IMR-90 (cell line): ENCODE data around the gene ACBD3. TPM values are rescaled to one million over a fixed set of nuclear protein-coding genes. Genes with fewer than 3 reads are reported as not detected.

Experiments
- ATAC-seq: fragments of 200-7000 bp; cut with Tn5 transposase; 2 replicates; pipeline ENCODE4 v1.9.1; 2020; ENCODE audit warnings: low read depth, mild to moderate bottlenecking, moderate library complexity
- BruUV-seq: library from RNA; stranded (reverse); fragments of 400-500 nt; replicated peaks from 2 replicates; lab custom pipeline; 2021; lab: Mats Ljungman, UMichigan
- CTCF ChIA-PET: fragments of 300-600 bp; formaldehyde crosslinking; extraction: SDS; loops from one replicate; lab custom pipeline; 2021; ENCODE audit warnings: antibody characterized with exemption; lab: Yijun Ruan, JAX
- POLR2A ChIA-PET: fragments of 300-600 bp; sonication (Branson Sonifier 250); formaldehyde crosslinking; loops from one replicate; lab custom pipeline; 2022; ENCODE audit warnings: antibody characterized with exemption; ENCODE audit not compliant: unreplicated experiment; lab: Charles Lee
- DNase-seq: peaks from one replicate; pipeline ENCODE4 v3.0.0; 2013
- H2AFZ ChIP-seq: replicated peaks from 2 replicates; pipeline ENCODE3; 2013; ENCODE audit warnings: low read length, mild to moderate bottlenecking; ENCODE audit not compliant: poor library complexity
- H2AK5ac ChIP-seq: 2 replicates; pipeline ENCODE4 v1.6.1; 2013; ENCODE audit warnings: low read depth, low read length, inconsistent platforms
- H2AK9ac ChIP-seq: replicated peaks from 2 replicates; pipeline ENCODE3; 2013; ENCODE audit warnings: mild to moderate bottlenecking, low read depth, low read length, moderate library complexity; ENCODE audit not compliant: poor library complexity
- H2BK120ac ChIP-seq: 2 replicates; pipeline ENCODE4 v1.6.1; 2013; ENCODE audit warnings: low read depth, low read length, inconsistent platforms
- H2BK15ac ChIP-seq: 3 replicates; pipeline ENCODE4 v1.6.1; 2013; ENCODE audit warnings: low read depth, low read length, inconsistent platforms
- H2BK20ac ChIP-seq: 2 replicates; pipeline ENCODE4 v1.6.1; 2013; ENCODE audit warnings: low read depth, mild to moderate bottlenecking, inconsistent platforms, low read length, moderate library complexity
- H2BK5ac ChIP-seq: 2 replicates; pipeline ENCODE4 v1.6.1; 2013; ENCODE audit warnings: mild to moderate bottlenecking, low read depth, low read length, inconsistent platforms; ENCODE audit not compliant: poor library complexity, severe bottlenecking
- H3K14ac ChIP-seq: replicated peaks from 2 replicates; pipeline ENCODE4 v1.6.1; 2013; ENCODE audit warnings: low read depth, low read length, inconsistent platforms
- H3K18ac ChIP-seq: 2 replicates; pipeline ENCODE4 v1.6.1; 2013; ENCODE audit warnings: low read depth, low read length, control low read depth
- H3K23ac ChIP-seq: 2 replicates; pipeline ENCODE4 v1.6.1; 2013; ENCODE audit warnings: low read depth, low read length, inconsistent platforms
- H3K27ac ChIP-seq: 2 replicates; pipeline ENCODE4 v1.5.1; 2013; ENCODE audit warnings: mild to moderate bottlenecking, control low read depth, low read length; ENCODE audit not compliant: insufficient read depth
- H3K27me3 ChIP-seq: 2 replicates; pipeline ENCODE4 v1.6.1; 2013; ENCODE audit warnings: low read length; ENCODE audit not compliant: control insufficient read depth, insufficient read depth
- H3K36me3 ChIP-seq: 2 replicates; pipeline ENCODE4 v1.6.1; 2013; ENCODE audit warnings: low read length, mixed read lengths; ENCODE audit not compliant: control insufficient read depth, insufficient read depth
- H3K4ac ChIP-seq: 2 replicates; pipeline ENCODE4 v1.6.1; 2013; ENCODE audit warnings: low read depth, low read length, inconsistent platforms
- H3K4me1 ChIP-seq: 2 replicates; pipeline ENCODE4 v1.6.1; 2013; ENCODE audit warnings: low read length, mixed read lengths; ENCODE audit not compliant: control insufficient read depth, insufficient read depth
- H3K4me2 ChIP-seq: 2 replicates; pipeline ENCODE4 v1.6.1; 2013; ENCODE audit warnings: low read depth, mild to moderate bottlenecking, control low read depth, low read length, moderate library complexity
- H3K4me3 ChIP-seq: 2 replicates; pipeline ENCODE4 v1.5.1; 2013; ENCODE audit warnings: low read depth, mild to moderate bottlenecking, control low read depth, low read length, moderate library complexity; ENCODE audit not compliant: insufficient read depth
- H3K56ac ChIP-seq: 2 replicates; pipeline ENCODE4 v1.6.1; 2013; ENCODE audit warnings: low read length, inconsistent platforms; ENCODE audit not compliant: insufficient read depth; ENCODE audit errors: extremely low read depth
- H3K79me1 ChIP-seq, 2 experiments: 2 replicates each; pipeline ENCODE4 v1.6.1; 2013; ENCODE audit warnings: low read length in 2 of 2, inconsistent platforms in 1 of 2, low read depth in 1 of 2
- H3K9ac ChIP-seq: 2 replicates; pipeline ENCODE4 v1.6.1; 2013; ENCODE audit warnings: low read depth, low read length, control low read depth
- H3K9me1 ChIP-seq: 2 replicates; pipeline ENCODE4 v1.6.1; 2013; ENCODE audit warnings: low read length, inconsistent platforms; ENCODE audit not compliant: insufficient read depth
- H3K9me3 ChIP-seq: 2 replicates; pipeline ENCODE4 v1.6.1; 2013; ENCODE audit warnings: low read length; ENCODE audit not compliant: control insufficient read depth, insufficient read depth
- H4K20me1 ChIP-seq: 2 replicates; pipeline ENCODE4 v1.6.1; 2013; ENCODE audit warnings: low read length, inconsistent platforms; ENCODE audit not compliant: insufficient read depth
- H4K5ac ChIP-seq: 2 replicates; pipeline ENCODE4 v1.6.1; 2013; ENCODE audit warnings: mild to moderate bottlenecking, low read depth, low read length, control low read depth
- H4K8ac ChIP-seq, 2 experiments: 2 replicates each; pipeline ENCODE4 v1.6.1; 2013; ENCODE audit warnings: low read depth in 2 of 2, low read length in 2 of 2, control low read depth in 1 of 2, inconsistent platforms in 1 of 2
- H4K91ac ChIP-seq: 2 replicates; pipeline ENCODE4 v1.6.1; 2013; ENCODE audit warnings: low read depth, low read length, inconsistent platforms; ENCODE audit not compliant: insufficient read depth
- BHLHE40 ChIP-seq: fragments of 150-350 bp; IDR thresholded peaks from 2 replicates; pipeline ENCODE4 v1.6.1; 2016; ENCODE audit warnings: mild to moderate bottlenecking, low read depth, low read length
- CEBPB ChIP-seq: IDR thresholded peaks from 2 replicates; pipeline ENCODE4 v1.6.1; 2012; ENCODE audit warnings: low read depth, low read length, improper control_type of control experiment
- FOS ChIP-seq: fragments of 150-350 bp; IDR thresholded peaks from 2 replicates; pipeline ENCODE4 v1.6.1; 2016; ENCODE audit warnings: low read depth, low read length
- MAZ ChIP-seq: IDR thresholded peaks from 2 replicates; pipeline ENCODE4 v1.6.1; 2012; ENCODE audit warnings: low read depth, mild to moderate bottlenecking, low read length, improper control_type of control experiment, moderate library complexity, borderline replicate concordance
- MXI1 ChIP-seq: IDR thresholded peaks from 2 replicates; pipeline ENCODE4 v1.6.1; 2012; ENCODE audit warnings: low read depth, mild to moderate bottlenecking, low read length, moderate library complexity, borderline replicate concordance
- NFE2L2 ChIP-seq: fragments of 150-350 bp; IDR thresholded peaks from 2 replicates; pipeline ENCODE4 v1.6.1; 2016; ENCODE audit warnings: low read depth, mild to moderate bottlenecking, low read length
- POLR2A ChIP-seq: IDR thresholded peaks from 2 replicates; pipeline ENCODE4 v1.6.1; 2012; ENCODE audit warnings: mild to moderate bottlenecking, low read depth, low read length
- RAD21 ChIP-seq: IDR thresholded peaks from 2 replicates; pipeline ENCODE4 v1.6.1; 2012; ENCODE audit warnings: low read length, improper control_type of control experiment
- RCOR1 ChIP-seq: IDR thresholded peaks from 2 replicates; pipeline ENCODE4 v1.6.1; 2012; ENCODE audit warnings: mild to moderate bottlenecking, low read length, improper control_type of control experiment; ENCODE audit not compliant: insufficient replicate concordance
- RFX5 ChIP-seq: IDR thresholded peaks from 2 replicates; pipeline ENCODE4 v1.8.0; 2012; ENCODE audit warnings: low read depth, mild to moderate bottlenecking, low read length, moderate library complexity
- SMC3 ChIP-seq: fragments of 150-350 bp; IDR thresholded peaks from 2 replicates; pipeline ENCODE4 v1.6.1; 2016; ENCODE audit warnings: low read depth, mild to moderate bottlenecking, antibody characterized with exemption, low read length, moderate library complexity
- USF2 ChIP-seq: fragments of 150-350 bp; IDR thresholded peaks from 2 replicates; pipeline ENCODE4 v1.6.1; 2017; ENCODE audit warnings: mild to moderate bottlenecking, antibody characterized with exemption, low read length, low read depth
- WGBS, 2 experiments: methylation state at CpG; one replicate each; pipeline versions ENCODE4 v1.1.5 to v1.1.7; 2013; ENCODE audit warnings: missing lambda C conversion rate in 2 of 2; ENCODE audit not compliant: insufficient read length in 1 of 2; ENCODE audit errors: extremely low coverage in 2 of 2; 5-methylcytosine and 5-hydroxymethylcytosine counted together
- dilution Hi-C: fragments of 300-500 bp; cut with HindIII; formaldehyde crosslinking; loops from one replicate; pipeline ENCODE4 v1.14.3; 2018; ENCODE audit warnings: low sequenced_read_pairs; ENCODE audit not compliant: unreplicated experiment
- in situ Hi-C: fragments of 300-500 bp; cut with MboI; formaldehyde crosslinking; loops from 3 replicates; pipeline ENCODE4 v1.14.3; 2019; ENCODE audit warnings: low sequenced_read_pairs, inconsistent platforms, mixed read lengths
- intact Hi-C: fragments of 100-400 bp; cut with micrococcal nuclease; formaldehyde crosslinking; loops from 2 replicates; pipeline ENCODE4 v1.10.0; 2022
- polyA plus RNA-seq, 3 experiments: library from polyadenylated mRNA; depleted of rRNA; stranded (reverse); fragments of >200 nt; gene quantifications; 2 replicates each; pipeline ENCODE4 v1.2.3, GENCODE V29; 2012; ENCODE audit warnings: low replicate concordance in 1 of 3
- total RNA-seq: library from RNA; depleted of rRNA; stranded (reverse); fragments of >200 nt; gene quantifications from 2 replicates; pipeline ENCODE4 v1.2.3, GENCODE V29; 2012
- TF ChIP-seq, protein P1 (sequence below): fragments of 150-350 bp; IDR thresholded peaks from 2 replicates; pipeline ENCODE4 v1.6.1; 2016; ENCODE audit warnings: low read depth, mild to moderate bottlenecking, low read length, moderate library complexity, borderline replicate concordance

ACBD3 gene
- total and polyA plus RNA-seq, 2 of the 4 experiments (the other 2 are of a cell fraction): 30.3 to 59.7 TPM

- H3K14ac ChIP-seq: 0 out of 2 replicates have a peak overlapping the region, but pooled peaks have one; percentile 27
- peak overlapping the region; percentile 44 for H3K23ac ChIP-seq
- H2BK20ac ChIP-seq: no peak overlapping the region
- peak overlapping the region; percentile 93 for H2AFZ ChIP-seq
- no peak overlapping the region; the same call in 2 of the 3 replicates for H2BK15ac ChIP-seq
- no peaks in the 10 kb centered on the region for H3K36me3 ChIP-seq
- peak overlapping the region; percentile 40 to 82; a peak in 3 of 4 replicates for H4K8ac ChIP-seq
- peak overlapping the region; percentile 53 for H3K27ac ChIP-seq
- in situ Hi-C loops (no loop called here), intact Hi-C loops (loop anchor here (2.0 kb wide), 1 partner anchor 44 kb away; no protein-coding TSS in a partner anchor), dilution Hi-C loops (no loop called here)
- H2AK5ac ChIP-seq: no peak overlapping the region
- H2BK120ac ChIP-seq: no peak overlapping the region
- no peak overlapping the region for H4K91ac ChIP-seq
- BruUV-seq: no TSS peak
- 0% methylated on average over 2 of the region's 23 CpGs; no CpG with 5 or more reads in 1 of the 2 experiments for WGBS, 2 experiments
- peak overlapping the region; percentile 79; the same call in 1 of the 2 replicates for H4K5ac ChIP-seq
- H4K20me1 ChIP-seq: no peaks in the 10 kb centered on the region
- peak overlapping the region; percentile 16 for H2BK5ac ChIP-seq
- TF ChIP-seq USF2: no peak
- TF ChIP-seq BHLHE40: no peak
- no peak for TF ChIP-seq MAZ
- no peak for TF ChIP-seq POLR2A
- TF ChIP-seq FOS: no peak
- TF ChIP-seq MXI1: no peak
- TF ChIP-seq, protein P1, sequence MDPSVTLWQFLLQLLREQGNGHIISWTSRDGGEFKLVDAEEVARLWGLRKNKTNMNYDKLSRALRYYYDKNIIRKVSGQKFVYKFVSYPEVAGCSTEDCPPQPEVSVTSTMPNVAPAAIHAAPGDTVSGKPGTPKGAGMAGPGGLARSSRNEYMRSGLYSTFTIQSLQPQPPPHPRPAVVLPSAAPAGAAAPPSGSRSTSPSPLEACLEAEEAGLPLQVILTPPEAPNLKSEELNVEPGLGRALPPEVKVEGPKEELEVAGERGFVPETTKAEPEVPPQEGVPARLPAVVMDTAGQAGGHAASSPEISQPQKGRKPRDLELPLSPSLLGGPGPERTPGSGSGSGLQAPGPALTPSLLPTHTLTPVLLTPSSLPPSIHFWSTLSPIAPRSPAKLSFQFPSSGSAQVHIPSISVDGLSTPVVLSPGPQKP: no peak
- no peak for TF ChIP-seq CEBPB
- no peak for TF ChIP-seq NFE2L2
- no peak for TF ChIP-seq SMC3
- no peak for TF ChIP-seq RCOR1
- no peak for TF ChIP-seq RFX5
- no peak for TF ChIP-seq RAD21
- H3K27me3 ChIP-seq: no peaks in the 10 kb centered on the region
- ChIA-PET POLR2A (no interaction called here), CTCF (interaction anchor here (1.1 to 1.7 kb wide), 2 partner anchors 26 to 44 kb away, joined by 3 to 4 read pairs; no protein-coding TSS in a partner anchor)
- H3K4me1 ChIP-seq: peaks cover 4% of the 10 kb centered on the region; the same call in 1 of the 2 replicates
- H3K79me1 ChIP-seq: no peaks in the 10 kb centered on the region
- peak overlapping the region; percentile 4 for H2AK9ac ChIP-seq
- DNase-seq (peak; percentile 36), ATAC-seq (peak; percentile 36)
- no peaks in the 10 kb centered on the region for H3K9me1 ChIP-seq
- H3K18ac ChIP-seq: no peak overlapping the region
- peak overlapping the region; percentile 20; the same call in 1 of the 2 replicates for H3K4ac ChIP-seq
- H3K4me3 ChIP-seq: peak overlapping the region; percentile 47
- no peaks in the 10 kb centered on the region for H3K9me3 ChIP-seq
- H3K9ac ChIP-seq: peak overlapping the region; percentile 52
- H3K4me2 ChIP-seq: peak overlapping the region; percentile 74
- 0 out of 2 replicates have a peak overlapping the region, but pooled peaks have one; percentile 7 for H3K56ac ChIP-seq
These were observed 77.4 kb downstream of the ACBD3 start for GRCh38 chr1:226108935-226109828.
